ENCODE data around the gene DCLK1. TPM values are rescaled to one million over a fixed set of nuclear protein-coding genes. Genes with fewer than 3 reads are reported as not detected.

Gene DCLK1
- total RNA-seq, 1 donor from 2014 or later, result 22.4 TPM

GRCh38 chr13:35763060-35763781 lies 368.0 kb downstream of the DCLK1 start:
- Mint-ChIP-seq H3K4me1 (no peaks in the 10 kb centered on the region), H3K27ac (ENCODE audit: unreplicated experiment) (no peak overlapping the region), H3K27me3 (ENCODE audit: low read depth) (peaks cover 7% of the 10 kb centered on the region), H3K4me3 (no peak overlapping the region), H3K9me3 (no peaks in the 10 kb centered on the region), H3K36me3 (ENCODE audit: low read depth) (no peaks in the 10 kb centered on the region)
- no peak for DNase-seq (ENCODE audit: low read depth, low spot score)
- no peak for TF ChIP-seq CTCF (conservative IDR thresholded peaks at IDR 0.05)

- peaks cover 5% of the 10 kb centered on the region for H3K27me3 Mint-ChIP-seq (ENCODE audit: low read depth)
- no peak overlapping the region for H3K27ac Mint-ChIP-seq (ENCODE audit: unreplicated experiment)
- no peak for DNase-seq (ENCODE audit: low read depth, low spot score)
- no peaks in the 10 kb centered on the region for H3K4me1 Mint-ChIP-seq
- no peaks in the 10 kb centered on the region for H3K36me3 Mint-ChIP-seq (ENCODE audit: low read depth)
- no peaks in the 10 kb centered on the region for H3K9me3 Mint-ChIP-seq
- no peak for TF ChIP-seq CTCF (conservative IDR thresholded peaks at IDR 0.05)
- H3K4me3 Mint-ChIP-seq, result no peak overlapping the region
These were observed 369.5 kb downstream of the DCLK1 start for GRCh38 chr13:35761440-35762252.

- Mint-ChIP-seq H3K36me3 (ENCODE audit: low read depth) (no peaks in the 10 kb centered on the region), H3K4me3 (no peak overlapping the region), H3K27me3 (ENCODE audit: low read depth) (peaks cover 5% of the 10 kb centered on the region), H3K9me3 (no peaks in the 10 kb centered on the region), H3K4me1 (no peaks in the 10 kb centered on the region), H3K27ac (ENCODE audit: unreplicated experiment) (no peak overlapping the region)
- no peak for TF ChIP-seq CTCF (conservative IDR thresholded peaks at IDR 0.05)
- no peak for DNase-seq (ENCODE audit: low read depth, low spot score)
These were observed 370.4 kb downstream of the DCLK1 start for GRCh38 chr13:35760735-35761281.

- H3K27me3 Mint-ChIP-seq (ENCODE audit: low read depth), result peaks cover 3% of the 10 kb centered on the region
- no peak for TF ChIP-seq CTCF (conservative IDR thresholded peaks at IDR 0.05)
- peaks cover 9% of the 10 kb centered on the region for H3K36me3 Mint-ChIP-seq (ENCODE audit: low read depth)
- H3K4me3 Mint-ChIP-seq, result no peak overlapping the region
- H3K4me1 Mint-ChIP-seq, result no peaks in the 10 kb centered on the region
- DNase-seq (ENCODE audit: low read depth, low spot score), result no peak
- peaks cover 17% of the 10 kb centered on the region for H3K9me3 Mint-ChIP-seq
- no peak overlapping the region for H3K27ac Mint-ChIP-seq (ENCODE audit: unreplicated experiment)
These were observed 383.6 kb downstream of the DCLK1 start for GRCh38 chr13:35747594-35747993.

- H3K27me3 Mint-ChIP-seq (ENCODE audit: low read depth), result no peaks in the 10 kb centered on the region
- H3K27ac Mint-ChIP-seq (ENCODE audit: unreplicated experiment), result no peak overlapping the region
- H3K4me3 Mint-ChIP-seq, result no peak overlapping the region
- no peak for DNase-seq (ENCODE audit: low read depth, low spot score)
- no peaks in the 10 kb centered on the region for H3K4me1 Mint-ChIP-seq
- peaks cover 5% of the 10 kb centered on the region for H3K36me3 Mint-ChIP-seq (ENCODE audit: low read depth)
- H3K9me3 Mint-ChIP-seq, result peaks cover 7% of the 10 kb centered on the region
- TF ChIP-seq CTCF (conservative IDR thresholded peaks at IDR 0.05), result no peak
These were observed 386.5 kb downstream of the DCLK1 start for GRCh38 chr13:35744566-35745178.
